NCI-H510A (cell line): Measurements from ENCODE around the gene AR.
"Not testable (repeated sequence)": the region's sequence is repeated elsewhere in the genome, so short reads cannot be mapped to it uniquely, and the experiment has no call there.

Experiments used
- DNase-seq: peaks from one replicate; lab custom pipeline; 2025; lab: John Stamatoyannopoulos, UW

Gene AR

GRCh38 chrX:67648361-67648760, 104.5 kb downstream of the AR start:
- DNase-seq = no peak

DNA sequence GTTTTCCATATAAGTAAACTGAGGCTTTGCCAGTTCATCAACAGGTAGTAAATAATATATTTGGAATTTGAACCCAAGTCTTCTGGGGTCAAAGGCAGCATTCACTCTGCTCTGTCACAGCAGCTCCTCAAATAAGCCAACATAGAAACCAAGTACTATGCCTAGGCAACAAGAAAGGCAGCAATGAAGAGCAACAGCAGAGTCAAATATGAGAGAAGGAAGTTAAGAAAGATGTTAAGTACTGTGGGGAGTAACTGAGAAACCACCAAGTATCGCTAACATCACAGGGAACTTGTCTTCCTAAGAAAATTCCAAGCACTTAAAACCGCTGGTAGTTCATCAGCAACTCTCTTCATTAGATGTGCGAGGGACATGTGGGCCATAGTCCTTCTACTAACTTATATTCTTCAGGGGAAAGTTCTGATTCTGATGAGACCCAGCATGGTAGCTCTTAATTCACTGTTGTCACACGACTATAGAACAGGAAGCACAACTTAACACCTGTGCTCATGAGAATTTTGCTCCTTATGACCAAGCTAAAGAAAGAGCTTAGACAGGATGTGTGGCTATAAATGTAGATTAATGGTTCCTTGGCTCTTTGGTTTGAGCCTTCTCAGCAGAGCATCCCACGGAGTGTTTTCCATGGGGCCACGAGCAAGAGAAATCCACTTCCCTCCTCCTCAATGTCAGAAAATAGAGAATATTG, 107.8 kb downstream of the AR start:
- no peak for DNase-seq

GRCh38 chrX:67652543-67652942, 108.7 kb downstream of the AR start:
- DNase-seq = no peak

DNA sequence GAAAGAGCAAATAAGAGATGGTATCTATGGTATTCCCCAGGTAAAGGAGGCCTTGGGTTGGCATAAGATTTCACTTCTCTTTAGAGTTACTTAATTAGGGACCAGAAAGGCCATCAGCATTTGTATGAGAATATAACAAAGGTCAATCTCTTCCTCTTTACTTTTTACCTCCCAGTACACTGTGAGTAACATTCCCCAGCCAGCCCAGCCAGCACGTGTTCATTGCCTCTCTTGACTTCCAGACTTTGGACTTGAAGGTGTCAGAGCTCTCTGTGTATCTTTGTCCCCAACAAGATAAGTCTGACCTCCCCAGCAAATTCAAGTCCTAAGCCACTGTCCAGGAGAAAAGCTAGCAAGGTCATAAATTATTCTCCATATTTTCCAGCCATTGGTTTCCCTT, 110.5 kb downstream of the AR start:
- no peak for DNase-seq

GRCh38 chrX:67665583-67665982, 121.8 kb downstream of the AR start:
- DNase-seq = no peak

DNA sequence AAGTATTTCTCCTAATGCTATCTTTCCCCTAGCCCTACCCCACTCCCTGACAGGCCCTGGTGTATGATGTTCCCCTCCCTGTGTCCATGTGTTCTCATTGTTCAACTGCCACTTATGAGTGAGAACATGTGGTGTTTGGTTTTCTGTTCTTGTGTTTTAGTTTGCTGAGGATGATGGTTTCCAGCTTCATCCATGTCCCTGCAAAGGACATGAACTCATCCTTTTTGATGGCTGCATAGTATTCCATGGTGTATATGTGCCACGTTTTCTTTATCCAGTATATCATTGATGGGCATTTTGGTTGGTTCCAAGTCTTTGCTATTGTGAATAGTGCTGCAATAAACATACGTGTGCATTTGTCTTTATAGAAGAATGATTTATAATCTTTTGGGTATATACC, 126.9 kb downstream of the AR start:
- not testable (repeated sequence) for DNase-seq

DNA sequence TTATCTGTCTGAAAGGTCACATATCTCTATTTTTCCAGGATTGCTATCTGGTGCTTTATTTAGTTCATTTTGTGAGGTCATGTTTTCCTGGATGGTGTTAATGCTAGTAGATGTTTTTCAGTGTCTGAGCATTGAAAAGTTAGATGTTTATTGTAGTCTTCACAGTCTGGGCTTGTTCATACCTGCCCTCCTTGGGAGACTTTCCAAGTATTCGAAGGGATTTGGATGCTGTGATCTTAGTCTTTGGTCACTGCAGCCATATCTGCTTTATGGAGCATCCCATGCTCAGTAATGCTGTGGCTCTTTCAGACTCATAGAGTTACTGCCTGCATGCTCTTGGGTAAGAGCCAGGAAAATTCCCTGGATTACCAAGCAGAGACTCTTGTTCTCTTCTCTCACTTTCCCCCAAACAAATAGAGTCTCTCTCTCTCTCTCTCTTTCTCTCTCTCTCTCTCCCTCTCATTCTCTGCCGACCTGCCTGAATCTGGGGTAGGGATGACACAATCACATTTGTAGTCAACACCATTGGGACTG, 130.0 kb downstream of the AR start:
- no peak for DNase-seq

DNA sequence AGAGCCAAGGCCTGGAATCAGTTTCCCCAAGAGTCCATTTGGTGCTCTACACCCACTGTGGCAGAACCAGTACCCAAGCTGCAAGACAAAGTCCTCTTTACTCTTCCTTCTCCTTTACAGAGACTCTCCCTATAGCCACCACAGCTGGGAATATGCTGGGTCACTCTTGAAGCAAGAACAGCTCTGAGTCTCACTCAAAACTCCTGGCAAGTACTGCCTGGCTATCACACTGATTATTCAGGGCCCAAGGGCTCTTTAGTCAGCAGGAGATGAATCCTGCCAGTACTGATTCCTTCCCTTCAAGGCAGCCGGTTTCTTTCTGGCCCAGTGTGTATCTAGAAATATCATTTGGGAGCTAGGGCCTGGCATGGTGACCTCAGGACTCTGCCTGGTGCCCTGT, 130.9 kb downstream of the AR start:
- no peak for DNase-seq

- no peak for DNase-seq
Observed at GRCh38 chrX:67684136-67684535, 140.3 kb downstream of the AR start.

- no peak for DNase-seq
Observed at GRCh38 chrX:67692246-67692645, 148.4 kb downstream of the AR start.

DNA sequence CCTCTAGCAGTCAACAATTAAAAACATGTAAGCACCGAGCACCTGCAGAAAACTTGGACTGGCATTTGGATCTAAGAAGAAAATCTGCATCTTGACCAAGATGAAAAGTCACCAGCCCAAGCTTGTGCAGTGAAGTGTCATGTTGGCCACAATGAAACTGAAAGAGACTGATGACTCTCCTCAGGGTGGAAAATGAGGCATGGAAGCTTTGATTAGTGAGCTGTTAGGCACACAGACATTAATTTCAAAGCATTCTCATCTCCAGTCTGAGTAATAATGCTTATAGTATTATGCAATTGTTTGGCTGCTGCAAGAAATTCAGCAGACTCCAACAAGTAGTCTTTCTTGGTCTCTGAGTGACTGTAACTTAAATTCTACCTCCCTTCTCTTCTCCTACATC, 150.1 kb downstream of the AR start:
- DNase-seq = no peak

DNA sequence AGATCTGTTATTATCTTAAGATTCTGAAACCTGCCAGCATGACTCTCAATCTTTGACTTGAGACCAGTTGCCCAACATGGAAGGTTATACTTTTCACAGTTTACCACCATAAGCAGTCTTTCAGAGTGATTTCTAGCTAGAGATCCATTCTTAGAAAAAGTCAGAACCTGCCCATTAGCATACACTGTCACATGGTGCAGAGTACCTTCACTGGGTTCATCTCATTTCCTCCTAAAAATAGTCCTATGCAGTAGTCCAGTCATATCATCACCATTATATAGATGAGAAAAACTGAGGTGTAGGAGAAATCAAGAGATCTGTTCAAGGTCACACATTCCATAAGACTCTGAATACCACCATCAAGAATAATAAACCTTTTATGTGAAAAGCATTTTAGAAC, 153.6 kb downstream of the AR start:
- no peak for DNase-seq

DNA sequence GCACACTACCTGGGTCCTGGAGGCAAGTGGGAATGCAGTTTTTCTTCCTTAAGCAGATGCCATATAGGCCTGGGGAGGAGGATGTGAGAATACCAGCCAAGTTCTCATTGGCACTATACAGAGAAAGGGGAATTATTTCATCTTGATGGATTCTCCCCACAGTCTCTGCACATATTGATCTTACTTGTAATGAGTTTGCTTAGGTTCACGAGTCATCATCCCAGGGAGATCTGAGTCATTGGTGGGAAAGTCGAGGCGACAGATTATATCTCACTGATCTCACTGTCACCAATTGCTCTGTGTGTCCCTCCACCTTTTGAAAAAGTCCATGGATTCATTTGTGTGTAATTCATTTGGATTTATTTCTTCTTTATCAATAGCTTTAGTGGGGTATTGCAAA, 156.8 kb downstream of the AR start:
- no peak for DNase-seq

- no peak for DNase-seq
Observed at GRCh38 chrX:67714004-67714403, 170.2 kb downstream of the AR start.

- no peak for DNase-seq
Observed at GRCh38 chrX:67717571-67717970, 173.8 kb downstream of the AR start.

DNA sequence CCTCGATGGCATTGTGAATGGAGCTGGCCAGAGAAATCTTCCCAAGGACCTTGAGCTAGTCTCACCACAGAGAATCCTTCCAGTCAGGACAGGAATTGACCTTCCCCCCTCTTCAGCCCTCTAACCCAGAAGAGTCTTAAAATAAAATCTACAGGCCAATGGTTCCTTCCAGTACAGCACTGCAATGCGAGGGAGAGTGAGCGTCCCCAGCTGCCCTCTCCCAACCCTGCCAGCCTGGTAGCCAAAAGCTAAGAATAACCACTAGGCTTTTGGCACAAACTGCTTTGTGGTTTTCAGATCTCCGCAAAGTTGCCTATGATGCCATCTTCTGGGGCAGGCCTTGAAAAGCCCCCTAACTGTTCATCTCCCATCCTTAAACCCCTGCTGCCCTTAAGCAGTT, 175.1 kb downstream of the AR start:
- DNase-seq = no peak

DNA sequence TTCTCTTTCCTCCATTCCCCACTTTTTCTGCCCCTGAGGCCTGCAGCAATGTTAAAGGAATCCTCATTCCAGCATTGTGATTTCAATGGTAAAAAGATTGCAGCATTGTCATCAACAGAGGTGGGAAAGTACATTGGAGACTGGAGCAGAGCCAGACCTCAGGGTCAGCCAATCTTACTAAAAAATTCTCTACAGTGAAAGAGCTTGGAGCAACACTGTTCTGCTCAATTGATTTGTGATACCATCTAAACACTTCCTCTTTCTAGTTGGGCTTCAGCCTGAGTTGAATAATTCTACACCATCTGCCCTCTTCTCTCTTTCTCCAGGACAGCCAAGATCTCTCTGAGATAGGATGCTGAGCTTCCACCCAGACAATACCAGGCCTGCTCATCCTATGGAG, 176.5 kb downstream of the AR start:
- DNase-seq = no peak

- DNase-seq = no peak
Observed at GRCh38 chrX:67721321-67721720, 177.5 kb downstream of the AR start.

DNA sequence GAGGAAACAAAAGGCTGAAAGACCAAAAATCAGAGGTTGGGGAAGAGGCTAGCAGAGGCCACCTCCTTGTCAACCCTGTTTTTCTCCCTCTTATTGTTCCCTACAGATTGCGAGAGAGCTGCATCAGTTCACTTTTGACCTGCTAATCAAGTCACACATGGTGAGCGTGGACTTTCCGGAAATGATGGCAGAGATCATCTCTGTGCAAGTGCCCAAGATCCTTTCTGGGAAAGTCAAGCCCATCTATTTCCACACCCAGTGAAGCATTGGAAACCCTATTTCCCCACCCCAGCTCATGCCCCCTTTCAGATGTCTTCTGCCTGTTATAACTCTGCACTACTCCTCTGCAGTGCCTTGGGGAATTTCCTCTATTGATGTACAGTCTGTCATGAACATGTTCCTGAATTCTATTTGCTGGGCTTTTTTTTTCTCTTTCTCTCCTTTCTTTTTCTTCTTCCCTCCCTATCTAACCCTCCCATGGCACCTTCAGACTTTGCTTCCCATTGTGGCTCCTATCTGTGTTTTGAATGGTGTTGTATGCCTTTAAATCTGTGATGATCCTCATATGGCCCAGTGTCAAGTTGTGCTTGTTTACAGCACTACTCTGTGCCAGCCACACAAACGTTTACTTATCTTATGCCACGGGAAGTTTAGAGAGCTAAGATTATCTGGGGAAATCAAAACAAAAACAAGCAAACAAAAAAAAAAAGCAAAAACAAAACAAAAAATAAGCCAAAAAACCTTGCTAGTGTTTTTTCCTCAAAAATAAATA, 179.9 kb downstream of the AR start:
- DNase-seq = no peak

DNA sequence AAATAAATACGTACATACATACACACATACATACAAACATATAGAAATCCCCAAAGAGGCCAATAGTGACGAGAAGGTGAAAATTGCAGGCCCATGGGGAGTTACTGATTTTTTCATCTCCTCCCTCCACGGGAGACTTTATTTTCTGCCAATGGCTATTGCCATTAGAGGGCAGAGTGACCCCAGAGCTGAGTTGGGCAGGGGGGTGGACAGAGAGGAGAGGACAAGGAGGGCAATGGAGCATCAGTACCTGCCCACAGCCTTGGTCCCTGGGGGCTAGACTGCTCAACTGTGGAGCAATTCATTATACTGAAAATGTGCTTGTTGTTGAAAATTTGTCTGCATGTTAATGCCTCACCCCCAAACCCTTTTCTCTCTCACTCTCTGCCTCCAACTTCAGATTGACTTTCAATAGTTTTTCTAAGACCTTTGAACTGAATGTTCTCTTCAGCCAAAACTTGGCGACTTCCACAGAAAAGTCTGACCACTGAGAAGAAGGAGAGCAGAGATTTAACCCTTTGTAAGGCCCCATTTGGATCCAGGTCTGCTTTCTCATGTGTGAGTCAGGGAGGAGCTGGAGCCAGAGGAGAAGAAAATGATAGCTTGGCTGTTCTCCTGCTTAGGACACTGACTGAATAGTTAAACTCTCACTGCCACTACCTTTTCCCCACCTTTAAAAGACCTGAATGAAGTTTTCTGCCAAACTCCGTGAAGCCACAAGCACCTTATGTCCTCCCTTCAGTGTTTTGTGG, 180.7 kb downstream of the AR start:
- no peak for DNase-seq

DNA sequence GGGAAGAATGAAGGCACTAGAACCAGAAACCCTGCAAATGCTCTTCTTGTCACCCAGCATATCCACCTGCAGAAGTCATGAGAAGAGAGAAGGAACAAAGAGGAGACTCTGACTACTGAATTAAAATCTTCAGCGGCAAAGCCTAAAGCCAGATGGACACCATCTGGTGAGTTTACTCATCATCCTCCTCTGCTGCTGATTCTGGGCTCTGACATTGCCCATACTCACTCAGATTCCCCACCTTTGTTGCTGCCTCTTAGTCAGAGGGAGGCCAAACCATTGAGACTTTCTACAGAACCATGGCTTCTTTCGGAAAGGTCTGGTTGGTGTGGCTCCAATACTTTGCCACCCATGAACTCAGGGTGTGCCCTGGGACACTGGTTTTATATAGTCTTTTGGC, 181.7 kb downstream of the AR start:
- DNase-seq = no peak

GRCh38 chrX:67726018-67726417, 182.2 kb downstream of the AR start:
- no peak for DNase-seq

- DNase-seq = no peak
Observed at GRCh38 chrX:67727576-67727975, 183.8 kb downstream of the AR start.
